Measurements from ENCODE around the gene TADA2A. TPM values are rescaled to one million over a fixed set of nuclear protein-coding genes. Genes with fewer than 3 reads are reported as not detected.

Gene TADA2A
- total RNA-seq, 4 donors from 2014 or later = 11.5 to 23.7 (median 17.7) TPM

DNA sequence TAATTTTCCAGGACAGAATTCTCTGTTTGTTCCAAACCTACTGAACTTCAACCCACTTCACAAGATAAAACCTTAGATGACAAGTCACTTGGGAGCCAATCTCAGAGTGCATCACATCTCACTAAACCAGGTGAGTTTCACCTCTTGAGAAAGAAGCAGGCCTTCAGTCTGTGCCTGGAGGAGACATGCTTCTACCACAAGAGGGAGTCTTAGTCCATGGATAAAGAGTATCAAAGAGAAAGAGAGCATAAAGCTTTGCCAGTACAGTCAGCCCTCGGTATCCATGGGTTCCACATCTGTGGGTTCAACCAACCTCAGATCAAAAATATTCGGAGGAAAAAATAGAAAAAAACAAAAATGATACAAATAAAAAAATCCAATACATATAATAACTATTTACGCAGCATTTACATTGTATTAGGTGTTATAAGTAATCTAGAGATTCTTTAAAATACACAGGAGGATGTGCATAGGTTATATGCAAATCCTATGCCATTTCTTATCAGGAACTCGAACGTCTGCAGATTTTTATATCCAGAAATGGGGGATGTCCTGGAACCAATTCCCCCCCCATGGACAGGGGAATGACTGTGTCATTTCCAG, 120.7 kb downstream of the TADA2A start:
- DNase-seq (ENCODE audit: extremely low spot score) = no peak
- 69% methylated on average over 5 of the region's 5 CpGs for WGBS
- no peak overlapping the region for H3K27ac ChIP-seq (replicated peaks in 1 of 4)
- H3K27me3 ChIP-seq = no peaks in the 10 kb centered on the region
- intact Hi-C loops (cut with DNase I) = no loop called here
- TF ChIP-seq, protein P1, sequence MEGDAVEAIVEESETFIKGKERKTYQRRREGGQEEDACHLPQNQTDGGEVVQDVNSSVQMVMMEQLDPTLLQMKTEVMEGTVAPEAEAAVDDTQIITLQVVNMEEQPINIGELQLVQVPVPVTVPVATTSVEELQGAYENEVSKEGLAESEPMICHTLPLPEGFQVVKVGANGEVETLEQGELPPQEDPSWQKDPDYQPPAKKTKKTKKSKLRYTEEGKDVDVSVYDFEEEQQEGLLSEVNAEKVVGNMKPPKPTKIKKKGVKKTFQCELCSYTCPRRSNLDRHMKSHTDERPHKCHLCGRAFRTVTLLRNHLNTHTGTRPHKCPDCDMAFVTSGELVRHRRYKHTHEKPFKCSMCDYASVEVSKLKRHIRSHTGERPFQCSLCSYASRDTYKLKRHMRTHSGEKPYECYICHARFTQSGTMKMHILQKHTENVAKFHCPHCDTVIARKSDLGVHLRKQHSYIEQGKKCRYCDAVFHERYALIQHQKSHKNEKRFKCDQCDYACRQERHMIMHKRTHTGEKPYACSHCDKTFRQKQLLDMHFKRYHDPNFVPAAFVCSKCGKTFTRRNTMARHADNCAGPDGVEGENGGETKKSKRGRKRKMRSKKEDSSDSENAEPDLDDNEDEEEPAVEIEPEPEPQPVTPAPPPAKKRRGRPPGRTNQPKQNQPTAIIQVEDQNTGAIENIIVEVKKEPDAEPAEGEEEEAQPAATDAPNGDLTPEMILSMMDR (IDR thresholded peaks at IDR 0.05) = peak; percentile 27 to 53 (median 39)
- no peak for TF ChIP-seq POLR2AphosphoS5 (IDR thresholded peaks at IDR 0.05)
- peaks cover 9 to 92% (median 65%) of the 10 kb centered on the region in 4 donors for H3K36me3 ChIP-seq
- no peaks in the 10 kb centered on the region for H3K9me3 ChIP-seq
- H3K4me1 ChIP-seq = no peaks in the 10 kb centered on the region
- no peak overlapping the region for H3K4me3 ChIP-seq

Other genes with a start within 250 kb of the TADA2A start
- not detected for gene C17orf78, start 30.9 kb upstream of the TADA2A start, total RNA-seq
- 10 to 100 TPM; 34.0 to 58.0 (median 50.5) TPM for gene ACACA, start 50 bp upstream of the TADA2A start, total RNA-seq
- 10 to 100 TPM; 23.7 to 46.4 (median 35.9) TPM for gene DUSP14, start 83.0 kb downstream of the TADA2A start, total RNA-seq
- gene SYNRG, start 202.5 kb downstream of the TADA2A start, total RNA-seq = 10 to 100 TPM; 11.9 to 19.5 (median 17.0) TPM
- gene DDX52, start 236.6 kb downstream of the TADA2A start, total RNA-seq = 10 to 100 TPM; 13.1 to 17.9 (median 14.1) TPM

Measured in esophagus muscularis mucosa (tissue), 4 donors.